SU-DHL-6 (cell line): ENCODE measurements around the gene PHRF1.

ENCODE experiments used
- H2AFZ ChIP-seq: fragments of 200-600 bp; sonication (generic); 2 replicates; pipeline ENCODE4 v1.6.1; 2014; ENCODE audit warnings: low read depth, mild to moderate bottlenecking, moderate library complexity, mixed read lengths, antibody characterized with exemption, low read length; ENCODE audit not compliant: severe bottlenecking
- H3F3A ChIP-seq: fragments of 200-600 bp; shearing (Covaris generic); 2 replicates; pipeline ENCODE4 v1.6.0; 2016; ENCODE audit warnings: antibody characterized with exemption, mild to moderate bottlenecking; ENCODE audit not compliant: insufficient read depth
- H3K27ac ChIP-seq: fragments of 200-600 bp; sonication (generic); 2 replicates; pipeline ENCODE4 v1.5.1; 2016; ENCODE audit warnings: low read depth, mild to moderate bottlenecking, low read length, moderate library complexity, mixed read lengths
- H3K27me3 ChIP-seq: fragments of 200-600 bp; sonication (generic), shearing (Covaris generic); 2 replicates; pipeline ENCODE4 v1.6.0; 2014; ENCODE audit warnings: mild to moderate bottlenecking, low read length
- H3K36me3 ChIP-seq: fragments of 200-600 bp; sonication (generic); 2 replicates; pipeline ENCODE4 v1.6.1; 2014; ENCODE audit warnings: mild to moderate bottlenecking, low read length, mixed read lengths
- H3K4me2 ChIP-seq: fragments of 300-600, 200-600 bp; shearing (Covaris generic), sonication (generic); 2 replicates; pipeline ENCODE4 v1.6.0; 2014; ENCODE audit warnings: low read length, low read depth, mild to moderate bottlenecking; ENCODE audit not compliant: poor library complexity, severe bottlenecking
- H3K4me3 ChIP-seq: fragments of 200-600 bp; sonication (generic); 2 replicates; pipeline ENCODE4 v1.5.1; 2014; ENCODE audit warnings: antibody characterized with exemption, low read length, mild to moderate bottlenecking, mixed read lengths; ENCODE audit not compliant: insufficient read depth, poor library complexity, severe bottlenecking
- H3K79me2 ChIP-seq: fragments of 200-600 bp; sonication (generic); 2 replicates; pipeline ENCODE4 v1.6.1; 2014; ENCODE audit warnings: mild to moderate bottlenecking, low read length, moderate library complexity; ENCODE audit not compliant: insufficient read depth
- H3K9ac ChIP-seq: fragments of 200-600 bp; sonication (generic); 2 replicates; pipeline ENCODE4 v1.7.0; 2014; ENCODE audit warnings: mild to moderate bottlenecking, low read length
- H3K9me2 ChIP-seq: fragments of 200-600 bp; sonication (generic); replicated peaks from 2 replicates; pipeline ENCODE4 v1.6.1; 2014; ENCODE audit warnings: low read length; ENCODE audit not compliant: insufficient read depth
- H3K9me3 ChIP-seq: fragments of 200-600 bp; sonication (generic); 2 replicates; pipeline ENCODE4 v1.6.1; 2014; ENCODE audit warnings: low read length, mixed read lengths; ENCODE audit not compliant: insufficient read depth
- H4K20me1 ChIP-seq: fragments of 200-600 bp; sonication (generic); 2 replicates; pipeline ENCODE4 v1.6.1; 2014; ENCODE audit warnings: low read depth, mild to moderate bottlenecking, antibody characterized with exemption, low read length, moderate library complexity, mixed read lengths
- EZH2phosphoT487 ChIP-seq: fragments of 200-600 bp; sonication (generic), shearing (Covaris generic); conservative IDR thresholded peaks from 2 replicates; pipeline ENCODE4 v1.6.1; 2018; ENCODE audit warnings: mild to moderate bottlenecking, antibody characterized with exemption, low read length, moderate library complexity, mixed read lengths
- TF ChIP-seq, protein P1 (sequence below): fragments of 200-600 bp; sonication (generic); IDR thresholded peaks from one replicate; pipeline ENCODE4 v1.5.1; 2017; ENCODE audit warnings: antibody characterized with exemption, mild to moderate bottlenecking, low read length, moderate library complexity; ENCODE audit not compliant: insufficient read depth, poor library complexity, severe bottlenecking

Gene PHRF1

DNA sequence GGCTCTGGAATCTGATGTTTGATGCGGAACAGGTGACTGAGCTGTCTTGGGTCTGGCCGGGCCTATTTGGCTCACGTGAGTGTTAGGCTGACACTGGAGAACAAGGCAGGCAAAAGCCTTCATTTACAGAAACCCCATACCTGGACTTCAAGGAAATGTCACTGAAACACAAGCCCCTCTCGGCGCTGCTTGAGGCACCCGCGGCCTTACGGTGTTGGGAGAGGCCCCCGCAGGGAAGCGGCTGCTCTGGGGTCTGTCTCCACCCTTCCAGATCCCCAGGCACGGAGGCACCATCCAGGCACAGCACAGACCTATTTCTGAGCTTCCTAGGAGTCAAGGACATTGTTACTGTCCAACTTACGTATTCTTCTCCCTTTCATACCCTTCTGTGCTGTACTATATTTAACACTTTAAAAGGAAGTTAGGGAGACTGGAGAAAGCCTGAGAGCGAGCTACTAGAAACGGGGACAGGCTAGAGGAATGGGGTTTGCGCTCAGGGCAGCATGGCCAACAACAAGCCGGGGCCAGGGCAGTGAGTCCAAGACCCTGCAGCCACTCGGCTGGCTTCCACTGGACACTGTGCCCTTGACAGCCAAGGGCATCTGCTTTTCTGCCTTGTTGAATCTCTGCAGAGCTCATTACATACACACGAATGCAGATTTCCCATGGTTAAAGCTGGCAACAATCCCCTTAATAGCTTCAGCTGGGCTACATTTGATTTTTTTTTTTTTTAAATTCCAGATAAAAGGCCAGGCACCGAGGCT, 84.6 kb downstream of the PHRF1 start:
- no peaks in the 10 kb centered on the region for H3K9me3 ChIP-seq
- no peaks in the 10 kb centered on the region for H3K9me2 ChIP-seq
- no peaks in the 10 kb centered on the region for H4K20me1 ChIP-seq
- no peaks in the 10 kb centered on the region for H3K27me3 ChIP-seq
- no peak overlapping the region for H3K27ac ChIP-seq
- H3K4me2 ChIP-seq, result no peak overlapping the region
- H3K79me2 ChIP-seq, result no peaks in the 10 kb centered on the region
- H3K36me3 ChIP-seq, result no peaks in the 10 kb centered on the region
- TF ChIP-seq EZH2phosphoT487, result no peak
- TF ChIP-seq, protein P1, sequence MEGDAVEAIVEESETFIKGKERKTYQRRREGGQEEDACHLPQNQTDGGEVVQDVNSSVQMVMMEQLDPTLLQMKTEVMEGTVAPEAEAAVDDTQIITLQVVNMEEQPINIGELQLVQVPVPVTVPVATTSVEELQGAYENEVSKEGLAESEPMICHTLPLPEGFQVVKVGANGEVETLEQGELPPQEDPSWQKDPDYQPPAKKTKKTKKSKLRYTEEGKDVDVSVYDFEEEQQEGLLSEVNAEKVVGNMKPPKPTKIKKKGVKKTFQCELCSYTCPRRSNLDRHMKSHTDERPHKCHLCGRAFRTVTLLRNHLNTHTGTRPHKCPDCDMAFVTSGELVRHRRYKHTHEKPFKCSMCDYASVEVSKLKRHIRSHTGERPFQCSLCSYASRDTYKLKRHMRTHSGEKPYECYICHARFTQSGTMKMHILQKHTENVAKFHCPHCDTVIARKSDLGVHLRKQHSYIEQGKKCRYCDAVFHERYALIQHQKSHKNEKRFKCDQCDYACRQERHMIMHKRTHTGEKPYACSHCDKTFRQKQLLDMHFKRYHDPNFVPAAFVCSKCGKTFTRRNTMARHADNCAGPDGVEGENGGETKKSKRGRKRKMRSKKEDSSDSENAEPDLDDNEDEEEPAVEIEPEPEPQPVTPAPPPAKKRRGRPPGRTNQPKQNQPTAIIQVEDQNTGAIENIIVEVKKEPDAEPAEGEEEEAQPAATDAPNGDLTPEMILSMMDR, result no peak
- no peaks in the 10 kb centered on the region for H3F3A ChIP-seq
- H2AFZ ChIP-seq, result no peak overlapping the region
- no peak overlapping the region for H3K4me3 ChIP-seq
- H3K9ac ChIP-seq, result no peak overlapping the region
